T-helper 1 cell treated with Interleukin-12 subunit alpha and Interleukin-12 subunit beta and Interleukin-4 antibody, amounts not matched to agents 30 μg/mL and 1 μg/mL, for 36 hours (primary cell): ENCODE data around the gene CCR9.
A peak's percentile ranks its signal among the peaks of the same experiment; 100 is the strongest.

ENCODE experiments used
- H3K27ac Mint-ChIP-seq: one replicate; pipeline ENCODE4 v1.8.0; 2021; ENCODE audit warnings: mild to moderate bottlenecking, mixed read lengths
- H3K27me3 Mint-ChIP-seq: one replicate; pipeline ENCODE4 v1.8.0; 2021; ENCODE audit warnings: low read depth, mixed read lengths
- H3K36me3 Mint-ChIP-seq: one replicate; pipeline ENCODE4 v1.8.0; 2021; ENCODE audit warnings: low read depth, mixed read lengths
- H3K4me1 Mint-ChIP-seq: one replicate; pipeline ENCODE4 v1.8.0; 2021; ENCODE audit warnings: low read depth, mixed read lengths
- H3K4me3 Mint-ChIP-seq: one replicate; pipeline ENCODE4 v1.8.0; 2021; ENCODE audit warnings: mild to moderate bottlenecking, moderate library complexity, mixed read lengths
- H3K9me3 Mint-ChIP-seq: one replicate; pipeline ENCODE4 v1.8.0; 2021; ENCODE audit warnings: mixed read lengths

CCR9 gene

GRCh38 chr3:45864760-45865519, 21.4 kb upstream of the CCR9 start:
- H3K4me3 Mint-ChIP-seq: peak overlapping the region; percentile 45
- peaks cover 13% of the 10 kb centered on the region for H3K9me3 Mint-ChIP-seq
- peaks cover 9% of the 10 kb centered on the region for H3K36me3 Mint-ChIP-seq
- peak overlapping the region; percentile 72 for H3K27ac Mint-ChIP-seq
- H3K4me1 Mint-ChIP-seq: peaks cover 46% of the 10 kb centered on the region
- H3K27me3 Mint-ChIP-seq: peaks cover 58% of the 10 kb centered on the region

GRCh38 chr3:45865563-45865962, 20.8 kb upstream of the CCR9 start:
- H3K36me3 Mint-ChIP-seq: peaks cover 9% of the 10 kb centered on the region
- no peak overlapping the region for H3K27ac Mint-ChIP-seq
- H3K9me3 Mint-ChIP-seq: peaks cover 13% of the 10 kb centered on the region
- peaks cover 51% of the 10 kb centered on the region for H3K4me1 Mint-ChIP-seq
- peaks cover 64% of the 10 kb centered on the region for H3K27me3 Mint-ChIP-seq
- H3K4me3 Mint-ChIP-seq: no peak overlapping the region

- Mint-ChIP-seq H3K4me3 (no peak overlapping the region), H3K27ac (no peak overlapping the region), H3K9me3 (peaks cover 8% of the 10 kb centered on the region), H3K4me1 (peaks cover 29% of the 10 kb centered on the region), H3K36me3 (peaks cover 7% of the 10 kb centered on the region), H3K27me3 (peaks cover 71% of the 10 kb centered on the region)
Observed at GRCh38 chr3:45868213-45868612, 18.1 kb upstream of the CCR9 start.

- H3K27ac Mint-ChIP-seq: no peak overlapping the region
- H3K4me3 Mint-ChIP-seq: no peak overlapping the region
- H3K4me1 Mint-ChIP-seq: peaks cover 28% of the 10 kb centered on the region
- peaks cover 70% of the 10 kb centered on the region for H3K27me3 Mint-ChIP-seq
- H3K9me3 Mint-ChIP-seq: peaks cover 5% of the 10 kb centered on the region
- peaks cover 3% of the 10 kb centered on the region for H3K36me3 Mint-ChIP-seq
Observed at GRCh38 chr3:45868650-45869049, 17.7 kb upstream of the CCR9 start.

- Mint-ChIP-seq H3K4me3 (no peak overlapping the region), H3K4me1 (peaks cover 26% of the 10 kb centered on the region), H3K36me3 (peaks cover 3% of the 10 kb centered on the region), H3K27ac (no peak overlapping the region), H3K27me3 (peaks cover 76% of the 10 kb centered on the region), H3K9me3 (peaks cover 6% of the 10 kb centered on the region)
Observed at GRCh38 chr3:45869638-45870037, 16.7 kb upstream of the CCR9 start.

GRCh38 chr3:45870099-45870498, 16.2 kb upstream of the CCR9 start:
- peaks cover 6% of the 10 kb centered on the region for H3K9me3 Mint-ChIP-seq
- no peak overlapping the region for H3K4me3 Mint-ChIP-seq
- H3K4me1 Mint-ChIP-seq: peaks cover 22% of the 10 kb centered on the region
- H3K27ac Mint-ChIP-seq: no peak overlapping the region
- H3K36me3 Mint-ChIP-seq: peaks cover 3% of the 10 kb centered on the region
- peaks cover 78% of the 10 kb centered on the region for H3K27me3 Mint-ChIP-seq

GRCh38 chr3:45871780-45872179, 14.6 kb upstream of the CCR9 start:
- H3K4me1 Mint-ChIP-seq: peaks cover 13% of the 10 kb centered on the region
- no peak overlapping the region for H3K4me3 Mint-ChIP-seq
- no peak overlapping the region for H3K27ac Mint-ChIP-seq
- peaks cover 78% of the 10 kb centered on the region for H3K27me3 Mint-ChIP-seq
- H3K36me3 Mint-ChIP-seq: peaks cover 3% of the 10 kb centered on the region
- peaks cover 6% of the 10 kb centered on the region for H3K9me3 Mint-ChIP-seq

GRCh38 chr3:45872569-45872968, 13.8 kb upstream of the CCR9 start:
- H3K27ac Mint-ChIP-seq: no peak overlapping the region
- H3K36me3 Mint-ChIP-seq: no peaks in the 10 kb centered on the region
- no peak overlapping the region for H3K4me3 Mint-ChIP-seq
- peaks cover 73% of the 10 kb centered on the region for H3K27me3 Mint-ChIP-seq
- H3K9me3 Mint-ChIP-seq: peaks cover 6% of the 10 kb centered on the region
- H3K4me1 Mint-ChIP-seq: peaks cover 13% of the 10 kb centered on the region

- H3K36me3 Mint-ChIP-seq: no peaks in the 10 kb centered on the region
- peaks cover 6% of the 10 kb centered on the region for H3K9me3 Mint-ChIP-seq
- peaks cover 72% of the 10 kb centered on the region for H3K27me3 Mint-ChIP-seq
- peaks cover 13% of the 10 kb centered on the region for H3K4me1 Mint-ChIP-seq
- H3K4me3 Mint-ChIP-seq: no peak overlapping the region
- H3K27ac Mint-ChIP-seq: no peak overlapping the region
Observed at GRCh38 chr3:45873036-45873435, 13.3 kb upstream of the CCR9 start.

- Mint-ChIP-seq H3K9me3 (peaks cover 6% of the 10 kb centered on the region), H3K4me3 (no peak overlapping the region), H3K36me3 (no peaks in the 10 kb centered on the region), H3K27me3 (peaks cover 73% of the 10 kb centered on the region), H3K4me1 (peaks cover 11% of the 10 kb centered on the region), H3K27ac (no peak overlapping the region)
Observed at GRCh38 chr3:45873638-45874037, 12.7 kb upstream of the CCR9 start.

GRCh38 chr3:45874677-45875346, 11.5 kb upstream of the CCR9 start:
- Mint-ChIP-seq H3K27me3 (peaks cover 70% of the 10 kb centered on the region), H3K36me3 (no peaks in the 10 kb centered on the region), H3K4me3 (no peak overlapping the region), H3K4me1 (peaks cover 8% of the 10 kb centered on the region), H3K27ac (no peak overlapping the region), H3K9me3 (peaks cover 6% of the 10 kb centered on the region)

- H3K27me3 Mint-ChIP-seq: peaks cover 54% of the 10 kb centered on the region
- H3K9me3 Mint-ChIP-seq: peaks cover 6% of the 10 kb centered on the region
- H3K4me1 Mint-ChIP-seq: peaks cover 11% of the 10 kb centered on the region
- no peak overlapping the region for H3K27ac Mint-ChIP-seq
- no peaks in the 10 kb centered on the region for H3K36me3 Mint-ChIP-seq
- no peak overlapping the region for H3K4me3 Mint-ChIP-seq
Observed at GRCh38 chr3:45878124-45878523, 8.2 kb upstream of the CCR9 start.

- no peaks in the 10 kb centered on the region for H3K36me3 Mint-ChIP-seq
- peaks cover 54% of the 10 kb centered on the region for H3K27me3 Mint-ChIP-seq
- no peaks in the 10 kb centered on the region for H3K9me3 Mint-ChIP-seq
- H3K4me1 Mint-ChIP-seq: peaks cover 15% of the 10 kb centered on the region
- H3K27ac Mint-ChIP-seq: no peak overlapping the region
- no peak overlapping the region for H3K4me3 Mint-ChIP-seq
Observed at GRCh38 chr3:45880725-45881077, 5.6 kb upstream of the CCR9 start.

GRCh38 chr3:45881078-45882022, 5.0 kb upstream of the CCR9 start:
- peaks cover 15% of the 10 kb centered on the region for H3K4me1 Mint-ChIP-seq
- H3K27me3 Mint-ChIP-seq: peaks cover 55% of the 10 kb centered on the region
- peak overlapping the region; percentile 22 for H3K27ac Mint-ChIP-seq
- no peaks in the 10 kb centered on the region for H3K9me3 Mint-ChIP-seq
- H3K4me3 Mint-ChIP-seq: no peak overlapping the region
- no peaks in the 10 kb centered on the region for H3K36me3 Mint-ChIP-seq
